ENCODE data around the gene NPIPB9.

DNA sequence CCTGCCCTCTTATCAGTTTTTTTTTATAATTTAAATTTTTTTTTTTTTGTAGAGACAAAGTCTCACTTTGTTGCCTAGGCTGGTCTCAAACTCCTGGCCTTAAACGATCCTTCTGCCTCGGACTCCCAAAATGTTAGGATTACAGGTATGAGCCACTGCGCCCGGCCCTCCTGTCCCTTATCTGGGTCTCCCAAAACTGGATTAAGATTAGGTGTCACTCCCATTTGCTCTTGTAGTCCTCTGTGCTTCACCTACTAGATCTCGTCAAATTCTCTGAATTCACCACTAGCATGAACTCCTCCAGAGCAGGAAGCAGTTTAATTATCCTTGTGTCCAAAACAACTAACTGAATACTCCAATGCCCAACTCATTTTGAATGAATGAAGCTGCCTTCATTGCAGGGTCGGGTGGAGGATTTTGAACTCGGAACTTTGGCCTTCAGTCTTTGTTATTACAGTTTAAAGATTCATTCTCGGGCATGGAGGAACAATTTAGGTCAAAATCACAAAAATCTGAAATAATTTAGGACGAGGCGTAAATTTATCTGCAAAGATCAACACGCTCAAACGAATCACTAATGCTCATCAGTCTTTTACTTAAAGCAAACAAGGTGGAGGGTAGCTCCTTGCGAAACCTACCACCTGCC is 70.4 kb downstream of the NPIPB9 start:
- TF ChIP-seq, protein P1, sequence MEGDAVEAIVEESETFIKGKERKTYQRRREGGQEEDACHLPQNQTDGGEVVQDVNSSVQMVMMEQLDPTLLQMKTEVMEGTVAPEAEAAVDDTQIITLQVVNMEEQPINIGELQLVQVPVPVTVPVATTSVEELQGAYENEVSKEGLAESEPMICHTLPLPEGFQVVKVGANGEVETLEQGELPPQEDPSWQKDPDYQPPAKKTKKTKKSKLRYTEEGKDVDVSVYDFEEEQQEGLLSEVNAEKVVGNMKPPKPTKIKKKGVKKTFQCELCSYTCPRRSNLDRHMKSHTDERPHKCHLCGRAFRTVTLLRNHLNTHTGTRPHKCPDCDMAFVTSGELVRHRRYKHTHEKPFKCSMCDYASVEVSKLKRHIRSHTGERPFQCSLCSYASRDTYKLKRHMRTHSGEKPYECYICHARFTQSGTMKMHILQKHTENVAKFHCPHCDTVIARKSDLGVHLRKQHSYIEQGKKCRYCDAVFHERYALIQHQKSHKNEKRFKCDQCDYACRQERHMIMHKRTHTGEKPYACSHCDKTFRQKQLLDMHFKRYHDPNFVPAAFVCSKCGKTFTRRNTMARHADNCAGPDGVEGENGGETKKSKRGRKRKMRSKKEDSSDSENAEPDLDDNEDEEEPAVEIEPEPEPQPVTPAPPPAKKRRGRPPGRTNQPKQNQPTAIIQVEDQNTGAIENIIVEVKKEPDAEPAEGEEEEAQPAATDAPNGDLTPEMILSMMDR (IDR thresholded peaks at IDR 0.05): no peak
- TF ChIP-seq, protein P2, sequence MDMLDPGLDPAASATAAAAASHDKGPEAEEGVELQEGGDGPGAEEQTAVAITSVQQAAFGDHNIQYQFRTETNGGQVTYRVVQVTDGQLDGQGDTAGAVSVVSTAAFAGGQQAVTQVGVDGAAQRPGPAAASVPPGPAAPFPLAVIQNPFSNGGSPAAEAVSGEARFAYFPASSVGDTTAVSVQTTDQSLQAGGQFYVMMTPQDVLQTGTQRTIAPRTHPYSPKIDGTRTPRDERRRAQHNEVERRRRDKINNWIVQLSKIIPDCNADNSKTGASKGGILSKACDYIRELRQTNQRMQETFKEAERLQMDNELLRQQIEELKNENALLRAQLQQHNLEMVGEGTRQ (IDR thresholded peaks at IDR 0.05): no peak
- TF ChIP-seq POLR2A (IDR thresholded peaks at IDR 0.05; ENCODE audit: low read length): no peak
- no peak for TF ChIP-seq ESRRA (IDR thresholded peaks at IDR 0.05; ENCODE audit: borderline replicate concordance, low read length)
- TF ChIP-seq RNF2 (IDR thresholded peaks at IDR 0.05; ENCODE audit: borderline replicate concordance, low read depth): no peak
- no peak for TF ChIP-seq NFE2L2 (conservative IDR thresholded peaks at IDR 0.05; ENCODE audit: low read length)
- no peak for TF ChIP-seq JUNB (IDR thresholded peaks at IDR 0.05)
- TF ChIP-seq EHMT2 (IDR thresholded peaks at IDR 0.05; ENCODE audit: low read depth): no peak
- no peak for TF ChIP-seq EP300 (IDR thresholded peaks at IDR 0.05)

All from A549 (cell line).